Central memory CD8-positive, alpha-beta T cell (primary cell): ENCODE data around the gene TIGD3.

Experiments used
- ATAC-seq: fragments of 150-1000 bp; cut with Tn5 transposase; replicated peaks from 2 replicates; pipeline ENCODE4 v1.10.0; 2022; ENCODE audit warnings: mild to moderate bottlenecking, moderate FRiP score, moderate number of reproducible peaks; ENCODE audit not compliant: poor library complexity, severe bottlenecking; ENCODE audit errors: extremely low read depth
- DNase-seq, 2 donors: peaks; one replicate each; pipeline ENCODE4 v3.0.0; 2021; ENCODE audit warnings: low spot score in 2 of 2
- H3K27ac Mint-ChIP-seq: one replicate; pipeline ENCODE4 v1.8.0; 2022; ENCODE audit warnings: low read depth, mild to moderate bottlenecking, moderate library complexity, mixed read lengths
- H3K27me3 Mint-ChIP-seq: one replicate; pipeline ENCODE4 v1.8.0; 2022; ENCODE audit warnings: mixed read lengths
- H3K36me3 Mint-ChIP-seq: one replicate; pipeline ENCODE4 v1.8.0; 2022; ENCODE audit warnings: mild to moderate bottlenecking, moderate library complexity, mixed read lengths; ENCODE audit not compliant: insufficient read depth
- H3K4me1 Mint-ChIP-seq: one replicate; pipeline ENCODE4 v1.8.0; 2022; ENCODE audit warnings: mixed read lengths
- H3K4me3 Mint-ChIP-seq: one replicate; pipeline ENCODE4 v1.8.0; 2022; ENCODE audit warnings: mild to moderate bottlenecking, moderate library complexity, mixed read lengths
- H3K9me3 Mint-ChIP-seq: one replicate; pipeline ENCODE4 v1.8.0; 2022; ENCODE audit warnings: mixed read lengths

TIGD3 gene

DNA sequence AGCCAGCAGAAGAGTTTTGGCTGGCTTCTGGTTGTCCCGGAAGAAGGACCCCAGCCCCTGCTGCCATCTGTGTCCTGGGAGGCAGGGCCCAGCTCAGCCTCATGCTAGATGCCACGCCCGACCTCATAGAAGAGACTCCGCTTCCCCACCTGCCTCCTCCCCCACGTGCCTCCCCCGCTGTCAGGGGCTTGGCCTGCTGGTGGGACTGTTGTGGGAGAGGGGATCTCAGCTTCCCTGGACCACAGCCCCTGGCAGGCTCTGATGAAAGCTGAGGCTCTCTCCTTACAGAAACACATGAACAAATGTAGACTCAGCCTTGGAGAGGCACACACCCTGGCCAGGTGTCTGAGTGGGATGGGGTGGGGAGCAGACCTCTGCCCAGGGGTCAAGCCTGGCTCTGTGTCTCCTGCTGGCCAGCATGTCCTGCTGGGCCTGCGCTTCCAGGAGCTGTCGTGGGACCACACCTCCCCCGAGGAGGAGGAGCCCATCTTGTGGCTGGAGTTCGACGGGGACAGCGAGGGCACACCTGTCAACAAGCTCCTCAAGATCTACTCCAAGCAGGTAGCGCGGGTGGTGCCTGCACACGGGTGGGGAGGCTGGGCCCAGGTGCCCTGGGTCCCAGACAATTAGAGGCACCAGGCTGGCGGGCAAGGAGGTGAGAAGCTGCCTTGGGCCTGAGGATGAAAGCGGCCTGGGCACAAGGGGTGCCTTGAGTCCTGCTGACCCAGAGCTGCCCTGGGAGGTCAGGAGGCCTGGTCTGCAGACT is 45.9 kb downstream of the TIGD3 start:
- peaks cover 31% of the 10 kb centered on the region for H3K36me3 Mint-ChIP-seq
- peak overlapping the region; percentile 22 for H3K27ac Mint-ChIP-seq
- peaks cover 6% of the 10 kb centered on the region for H3K4me1 Mint-ChIP-seq
- no peak for DNase-seq
- no peak for ATAC-seq
- no peaks in the 10 kb centered on the region for H3K9me3 Mint-ChIP-seq
- H3K27me3 Mint-ChIP-seq: no peaks in the 10 kb centered on the region
- H3K4me3 Mint-ChIP-seq: no peak overlapping the region

DNA sequence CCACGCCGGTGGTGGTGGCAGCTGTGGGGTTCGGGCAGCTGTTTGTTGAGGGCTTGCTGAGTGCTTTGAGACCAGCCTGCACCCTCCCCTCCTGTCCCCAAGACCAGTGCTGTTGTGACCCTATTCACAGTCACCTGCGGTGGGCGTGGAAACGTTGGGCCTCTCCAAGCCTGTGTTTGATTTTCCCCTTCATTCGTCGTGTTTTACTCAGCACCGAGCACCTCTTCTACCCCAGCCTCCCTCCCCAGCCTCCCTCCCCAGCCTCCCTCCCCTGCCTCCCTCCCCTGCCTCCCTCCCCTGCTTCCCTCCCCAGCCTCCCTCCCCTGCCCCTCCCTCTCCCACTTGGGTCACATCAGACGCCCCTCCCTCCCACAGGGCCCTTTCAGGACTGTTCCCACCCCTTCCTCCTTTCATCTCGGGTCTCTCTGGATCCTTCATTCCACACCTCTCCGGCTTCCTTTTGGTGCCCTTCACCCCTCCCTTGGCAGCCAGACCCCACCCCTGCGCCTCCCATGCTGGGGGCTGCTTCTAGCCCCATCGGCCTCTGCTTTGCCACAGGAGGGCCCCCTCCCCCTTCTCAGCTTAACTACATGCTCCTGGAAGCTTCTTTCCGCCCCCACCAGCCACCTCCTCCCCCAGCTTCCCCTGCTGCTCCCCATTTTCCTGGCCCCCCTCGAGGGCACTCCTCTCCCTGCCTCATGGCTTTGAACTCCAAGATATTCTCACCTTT is 46.7 kb downstream of the TIGD3 start:
- no peak overlapping the region for H3K4me3 Mint-ChIP-seq
- no peaks in the 10 kb centered on the region for H3K27me3 Mint-ChIP-seq
- H3K27ac Mint-ChIP-seq: peak overlapping the region; percentile 86
- ATAC-seq: no peak
- no peak for DNase-seq
- H3K36me3 Mint-ChIP-seq: peaks cover 37% of the 10 kb centered on the region
- H3K4me1 Mint-ChIP-seq: peaks cover 6% of the 10 kb centered on the region
- H3K9me3 Mint-ChIP-seq: no peaks in the 10 kb centered on the region

DNA sequence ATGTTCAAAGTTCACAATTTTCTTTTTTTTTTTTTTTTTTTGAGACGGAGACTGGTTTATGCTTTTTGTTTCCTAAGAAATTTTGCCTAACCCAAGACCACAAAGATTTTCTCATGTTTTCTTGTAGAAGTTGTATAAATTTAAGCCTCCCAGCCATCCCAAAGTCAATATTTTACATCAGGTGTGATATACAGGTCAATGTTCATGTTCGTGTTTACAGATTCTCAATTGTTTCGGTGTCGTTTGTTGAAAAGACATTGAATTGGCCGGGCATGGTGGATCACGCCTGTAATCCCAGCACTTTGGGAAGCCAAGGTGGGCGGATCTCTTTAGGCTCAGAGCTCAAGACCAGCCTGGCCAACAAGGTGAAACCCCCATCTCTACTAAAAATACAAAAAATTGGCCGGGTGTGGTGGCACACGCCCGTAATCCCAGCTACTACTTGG is 47.3 kb downstream of the TIGD3 start:
- H3K36me3 Mint-ChIP-seq: peaks cover 39% of the 10 kb centered on the region
- no peaks in the 10 kb centered on the region for H3K27me3 Mint-ChIP-seq

GRCh38 chr11:65402790-65403189 is 48.2 kb downstream of the TIGD3 start:
- Mint-ChIP-seq H3K4me3 (no peak overlapping the region), H3K27me3 (no peaks in the 10 kb centered on the region), H3K27ac (no peak overlapping the region), H3K9me3 (no peaks in the 10 kb centered on the region), H3K36me3 (peaks cover 41% of the 10 kb centered on the region), H3K4me1 (peaks cover 6% of the 10 kb centered on the region)
- no peak for DNase-seq
- no peak for ATAC-seq

More for the DNA sequence above, 47.3 kb downstream of the TIGD3 start:
- no peak for ATAC-seq
- H3K4me3 Mint-ChIP-seq: no peak overlapping the region
- H3K4me1 Mint-ChIP-seq: peaks cover 6% of the 10 kb centered on the region
- H3K27ac Mint-ChIP-seq: peak overlapping the region; percentile 86
- H3K9me3 Mint-ChIP-seq: no peaks in the 10 kb centered on the region
- no peak for DNase-seq

DNA sequence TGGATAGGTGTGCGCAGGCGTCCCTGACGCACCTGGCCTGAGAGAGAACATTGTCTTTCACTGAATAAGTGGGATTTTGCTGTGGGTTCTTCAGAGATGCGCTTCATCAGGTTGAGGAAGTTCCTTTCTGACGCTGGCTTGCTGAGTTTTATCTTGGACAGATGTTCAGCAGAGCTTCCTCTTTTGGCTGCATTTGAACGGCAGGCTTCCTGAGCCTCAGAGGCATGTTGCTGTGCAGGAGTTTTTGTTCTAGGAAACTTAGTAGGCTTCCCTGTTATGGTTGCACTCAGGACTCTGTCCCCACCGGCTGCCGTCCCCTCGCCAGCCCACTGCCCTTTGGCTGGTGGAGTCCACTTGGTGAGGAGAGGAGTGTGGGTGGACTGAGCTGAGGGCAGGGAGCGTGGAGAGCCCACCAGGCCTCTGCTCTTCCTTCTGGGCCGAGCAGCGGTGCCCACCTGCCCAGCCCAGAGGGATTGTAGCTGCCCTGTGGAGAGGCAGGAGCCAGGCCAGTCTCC is 49.1 kb downstream of the TIGD3 start:
- Mint-ChIP-seq H3K9me3 (no peaks in the 10 kb centered on the region), H3K36me3 (peaks cover 44% of the 10 kb centered on the region), H3K27ac (no peak overlapping the region), H3K4me3 (no peak overlapping the region), H3K4me1 (peaks cover under 1% of the 10 kb centered on the region), H3K27me3 (no peaks in the 10 kb centered on the region)
- ATAC-seq (no peak), DNase-seq (no peak)

DNA sequence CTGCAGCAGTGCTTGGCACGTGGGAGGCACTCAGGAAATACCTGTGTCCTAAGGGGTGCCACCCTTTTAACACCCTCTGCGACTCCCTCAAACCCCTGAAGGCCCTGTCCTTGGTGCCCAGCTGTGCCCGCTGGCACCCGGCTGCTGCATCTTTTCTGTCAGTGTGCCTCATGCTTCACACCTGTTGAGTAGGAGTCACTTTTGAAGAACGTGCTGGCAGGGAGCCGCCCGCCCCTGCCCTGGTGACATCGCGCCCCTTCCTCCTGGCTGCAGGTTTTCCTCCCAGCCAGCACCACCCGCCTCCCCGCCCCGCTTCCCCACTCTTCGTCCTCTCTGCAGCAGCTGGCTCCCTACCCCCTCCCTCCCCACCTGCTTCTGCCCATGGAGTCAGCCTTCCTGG is 49.7 kb downstream of the TIGD3 start:
- ATAC-seq: no peak
- no peak overlapping the region for H3K4me3 Mint-ChIP-seq

DNA sequence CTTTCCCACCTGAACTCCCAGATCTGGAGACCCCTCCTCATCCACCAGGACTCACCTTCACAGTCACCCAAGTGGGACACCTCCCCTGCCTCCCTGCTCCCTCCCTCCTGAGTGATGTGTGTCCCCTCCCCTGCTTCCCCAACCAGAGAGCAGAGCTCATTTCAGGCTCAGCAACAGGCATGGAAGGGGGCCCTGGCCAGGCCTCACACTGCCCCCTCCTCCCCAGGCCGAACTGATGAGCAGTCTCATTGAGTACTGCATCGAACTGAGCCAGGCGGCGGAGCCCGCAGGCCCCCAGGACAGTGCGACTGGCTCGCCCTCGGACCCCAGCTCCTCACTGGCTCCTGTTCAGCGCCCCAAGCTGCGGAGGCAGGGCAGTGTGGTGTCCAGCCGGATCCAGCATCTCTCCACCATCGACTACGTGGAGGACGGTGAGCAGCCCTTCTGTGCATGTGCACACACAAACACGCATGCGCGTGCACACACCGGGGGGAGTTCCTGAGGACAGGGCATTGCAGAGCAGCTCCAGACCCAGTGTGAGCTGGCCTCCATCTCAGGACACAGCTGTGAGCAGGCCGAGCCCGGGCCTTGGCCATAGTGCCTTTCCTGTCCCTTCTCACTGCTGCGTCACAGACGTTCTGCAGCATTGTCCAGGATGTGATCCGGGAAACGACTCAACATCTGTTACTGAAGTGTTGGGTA is 50.2 kb downstream of the TIGD3 start:
- peaks cover 50% of the 10 kb centered on the region for H3K36me3 Mint-ChIP-seq
- no peak overlapping the region for H3K27ac Mint-ChIP-seq
- H3K9me3 Mint-ChIP-seq: no peaks in the 10 kb centered on the region
- H3K4me1 Mint-ChIP-seq: no peaks in the 10 kb centered on the region
- no peaks in the 10 kb centered on the region for H3K27me3 Mint-ChIP-seq
- H3K4me3 Mint-ChIP-seq: no peak overlapping the region
- DNase-seq (no peak), ATAC-seq (no peak)

More for the DNA sequence above, 49.7 kb downstream of the TIGD3 start:
- Mint-ChIP-seq H3K27me3 (no peaks in the 10 kb centered on the region), H3K9me3 (no peaks in the 10 kb centered on the region), H3K27ac (no peak overlapping the region), H3K36me3 (peaks cover 49% of the 10 kb centered on the region), H3K4me1 (no peaks in the 10 kb centered on the region)
- DNase-seq: no peak
